ENCODE data around the gene EXD1. TPM values are rescaled to one million over a fixed set of nuclear protein-coding genes. Genes with fewer than 3 reads are reported as not detected.

EXD1 gene
- total RNA-seq, 2 experiments from 2014 or later: not detected

Other genes starting within 250 kb of the EXD1 start
- gene INO80, start 114.5 kb downstream of the EXD1 start, total RNA-seq: 10 to 100 TPM; 19.9 to 22.8 TPM
- 10 to 100 TPM; 46.3 to 48.7 TPM for gene CHP1, start 511 bp upstream of the EXD1 start, total RNA-seq
- gene OIP5, start 101.8 kb upstream of the EXD1 start, total RNA-seq: 10 to 100 TPM; 11.1 to 13.0 TPM
- 100 to 1,000 TPM; 227 TPM for gene NUSAP1, start 102.1 kb upstream of the EXD1 start, total RNA-seq
- 10 to 100 TPM; 21.3 to 22.7 TPM for gene NDUFAF1, start 171.7 kb upstream of the EXD1 start, total RNA-seq
- gene RTF1, start 186.3 kb upstream of the EXD1 start, total RNA-seq: 10 to 100 TPM; 24.9 to 26.2 TPM